CD4-positive, alpha-beta T cell treated with Interleukin-1 beta for 1 hour (primary cell): Measurements from ENCODE around the gene MAP3K14.

ENCODE experiments used
- DNase-seq, 2 donors: peaks; one replicate each; pipeline ENCODE4 v3.0.0-alpha.2; 2020 to 2022

The MAP3K14 gene

DNA sequence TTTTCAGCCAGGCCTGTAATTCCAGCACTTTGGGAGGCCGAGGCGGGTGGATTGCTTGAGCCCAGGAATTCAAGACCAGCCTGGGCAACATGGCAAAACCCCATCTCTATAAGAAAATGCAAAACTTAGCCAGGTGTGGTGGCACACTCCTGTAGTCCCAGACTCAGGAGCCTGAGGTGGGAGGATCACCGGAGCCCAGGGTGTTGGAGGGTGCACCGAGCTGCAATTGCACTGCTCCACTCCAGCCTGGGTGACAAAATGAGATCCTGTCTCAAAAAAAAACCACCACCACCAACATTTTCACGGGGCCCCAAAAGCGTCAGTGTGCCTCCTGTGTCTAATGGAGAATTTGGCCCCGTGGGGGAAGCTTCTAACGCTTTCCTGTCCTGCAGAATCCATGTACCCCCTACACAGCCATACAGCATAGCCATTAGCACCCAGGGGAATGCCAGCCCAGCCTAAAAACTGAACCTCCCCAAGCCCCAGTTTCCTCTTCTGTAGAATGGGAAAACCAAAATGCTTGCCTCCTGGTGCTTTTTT lies 22.2 kb upstream of the MAP3K14 start:
- no peak for DNase-seq

DNA sequence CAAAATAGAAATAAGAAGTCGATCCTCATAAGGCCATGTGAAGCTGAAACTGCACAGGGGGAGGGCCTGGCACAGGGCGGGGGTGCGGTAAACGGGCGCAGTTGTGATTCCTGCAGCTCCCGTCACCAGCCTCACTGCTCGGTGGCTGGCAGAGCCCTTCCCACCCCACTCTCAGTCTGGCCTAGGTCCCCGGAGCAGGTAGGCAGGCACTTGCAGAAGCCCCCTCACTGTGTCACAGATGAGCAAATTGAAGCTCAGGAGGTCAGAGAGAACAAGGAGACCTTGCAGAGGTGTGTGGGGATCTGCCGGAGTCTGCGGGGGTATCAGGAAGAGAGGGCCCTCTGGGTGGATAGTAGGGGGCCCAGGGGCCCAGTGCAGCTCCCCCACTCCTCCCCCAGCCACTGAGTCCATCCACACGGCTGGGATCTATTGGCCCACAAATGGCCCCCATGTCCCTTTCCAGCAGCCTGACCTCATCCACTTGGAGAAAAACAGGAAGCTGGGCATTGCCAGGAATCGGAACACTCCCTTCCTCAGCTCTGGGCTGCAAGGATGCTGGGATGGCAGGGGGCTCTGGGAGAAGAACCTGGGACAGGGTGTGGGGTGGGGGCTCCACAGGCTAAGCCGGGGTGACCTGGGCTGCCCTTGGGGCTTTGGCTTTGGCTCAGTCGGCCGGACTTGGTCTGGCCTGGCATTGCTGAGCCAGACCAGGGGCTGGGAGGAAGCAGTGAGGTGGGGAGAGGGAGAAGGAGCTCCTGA lies 21.4 kb upstream of the MAP3K14 start:
- DNase-seq: no peak

DNA sequence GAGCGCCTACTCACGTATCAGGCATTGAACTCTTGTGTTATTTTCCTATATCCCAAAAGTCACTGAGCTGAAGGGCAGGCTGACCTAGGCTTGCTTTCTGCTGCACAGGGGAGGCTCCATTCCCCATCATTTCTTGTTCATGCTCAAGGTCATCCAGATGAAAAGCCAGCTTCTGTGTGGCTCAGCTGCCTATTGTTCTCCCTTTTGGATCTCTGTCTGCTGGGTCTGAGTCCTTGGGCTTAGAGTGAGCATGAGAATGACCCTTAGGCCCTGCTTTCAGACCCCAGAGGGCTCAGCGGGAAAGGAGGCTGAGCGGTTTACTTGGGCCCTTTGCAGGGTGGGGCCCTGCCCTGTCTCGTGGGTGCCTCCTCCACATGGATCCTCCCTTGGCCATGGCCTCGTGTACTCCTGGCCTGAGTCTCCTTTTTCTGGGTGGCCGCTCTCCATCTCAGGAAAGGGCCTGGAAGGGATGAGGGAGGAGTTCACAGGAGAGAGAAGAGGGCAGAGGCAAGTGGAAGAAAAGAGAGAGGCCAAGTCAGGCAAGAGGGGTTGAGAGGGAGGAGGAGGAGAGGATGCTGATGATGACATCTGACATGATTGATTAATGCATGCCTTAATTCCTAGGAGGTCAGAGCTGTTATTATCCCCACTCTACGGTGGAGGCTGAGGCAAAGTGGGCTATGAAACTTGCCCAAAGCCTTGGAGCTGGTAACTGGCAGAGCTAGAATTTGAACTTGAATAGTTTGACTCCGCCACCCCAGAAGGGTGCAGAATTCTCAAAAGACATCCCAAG lies 19.8 kb upstream of the MAP3K14 start:
- no peak for DNase-seq

DNA sequence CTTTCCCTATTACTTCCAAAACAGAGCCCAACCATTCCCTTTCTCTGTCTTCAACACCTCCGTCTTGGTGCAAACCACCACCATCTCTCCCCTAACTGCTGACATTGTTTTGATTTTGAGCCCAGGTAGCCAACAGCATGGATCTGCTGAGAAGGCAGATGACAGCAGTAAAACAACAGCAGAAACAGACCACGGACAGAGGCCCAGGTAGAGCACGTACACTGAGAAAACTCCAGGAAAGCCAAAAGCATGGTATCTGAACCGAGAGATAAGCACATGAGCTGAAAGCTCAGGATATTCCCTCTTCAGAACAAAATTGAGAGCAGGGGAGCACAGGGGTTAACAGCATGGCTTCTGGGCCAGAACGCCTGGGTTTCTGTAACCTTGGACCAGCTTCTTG lies 18.9 kb upstream of the MAP3K14 start:
- DNase-seq: no peak

DNA sequence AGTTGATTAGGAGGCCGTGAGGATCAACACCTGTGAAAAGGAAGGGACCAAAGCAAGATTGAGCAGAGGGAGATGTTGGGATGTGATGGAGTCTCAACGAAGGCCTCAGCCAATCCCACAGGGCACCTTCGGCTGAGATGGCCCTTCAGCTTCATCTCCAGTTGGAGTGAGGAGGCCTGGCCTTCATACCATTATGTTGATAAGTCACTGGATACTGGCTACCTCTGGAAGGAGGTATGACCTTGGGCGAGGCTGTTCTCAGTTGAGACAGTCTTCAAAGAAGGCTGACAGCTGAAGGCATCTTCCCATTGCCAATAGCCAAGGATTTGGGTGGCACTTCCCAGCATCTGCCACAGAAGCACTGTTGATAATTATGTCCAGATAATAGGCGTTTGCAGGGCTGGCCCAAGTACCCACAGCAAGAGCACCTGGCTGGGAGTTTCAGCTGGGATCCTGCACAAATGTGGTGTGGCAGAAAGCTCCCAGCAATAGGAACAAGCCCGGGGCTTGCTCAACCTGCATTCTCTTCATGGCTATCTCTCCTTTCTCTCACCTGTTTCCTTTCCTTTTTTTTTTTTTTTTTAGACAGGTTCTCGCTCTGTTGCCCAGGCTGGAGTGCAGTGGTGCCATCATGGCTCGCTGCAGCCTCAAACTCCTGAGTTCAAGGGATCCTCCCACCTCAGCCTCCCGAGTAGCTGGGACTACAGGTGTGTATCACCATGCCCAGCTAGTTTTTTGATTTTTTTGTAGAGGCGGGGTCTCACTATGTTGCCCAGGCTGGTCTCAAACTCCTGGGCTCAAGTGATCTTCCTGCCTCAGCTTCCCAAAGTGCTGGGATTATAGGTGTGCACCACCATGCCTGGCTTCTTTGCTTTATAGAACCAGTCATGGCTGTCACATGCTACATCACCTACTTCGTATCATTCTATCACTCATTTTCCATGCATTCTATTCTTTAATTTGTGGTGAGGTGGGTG lies 18.2 kb upstream of the MAP3K14 start:
- DNase-seq: no peak

DNA sequence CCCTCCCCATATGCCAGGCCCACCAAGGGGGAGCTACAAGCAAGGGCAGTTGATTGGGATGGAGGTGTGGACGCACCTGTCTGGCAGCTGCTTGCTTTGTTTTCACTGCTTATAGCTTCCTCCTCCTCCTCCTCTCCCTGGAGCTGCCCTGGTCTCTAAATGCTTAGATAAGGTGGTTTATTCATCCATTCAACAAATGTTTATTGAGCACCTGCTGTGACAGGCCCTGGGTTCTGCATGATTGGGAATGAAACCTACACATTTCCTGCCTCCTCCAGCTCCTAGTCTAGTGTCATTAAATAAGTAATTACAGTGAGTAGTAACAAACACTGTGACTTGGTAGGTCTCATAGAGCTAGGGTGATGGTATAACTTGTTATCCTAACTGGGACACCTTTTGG lies 17.4 kb upstream of the MAP3K14 start:
- no peak for DNase-seq

DNA sequence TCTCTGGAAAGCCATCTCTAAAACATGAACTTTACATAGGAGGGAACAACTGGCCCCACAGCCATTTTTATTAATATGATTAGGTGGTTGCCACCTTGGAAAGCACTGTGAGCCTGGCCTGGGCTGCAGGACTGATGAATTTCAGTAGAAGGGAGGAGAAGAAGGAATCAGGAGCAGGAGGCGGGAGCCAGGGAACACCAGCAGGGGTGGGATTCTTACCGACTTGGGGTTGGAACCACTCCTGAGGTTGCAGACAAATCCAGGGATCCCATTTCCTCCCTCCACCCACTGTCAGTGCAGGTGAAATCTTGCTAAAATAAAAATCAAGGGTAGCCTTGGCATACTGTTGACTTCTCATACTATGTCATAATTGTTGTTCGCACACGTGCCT lies 16.9 kb upstream of the MAP3K14 start:
- DNase-seq: no peak

DNA sequence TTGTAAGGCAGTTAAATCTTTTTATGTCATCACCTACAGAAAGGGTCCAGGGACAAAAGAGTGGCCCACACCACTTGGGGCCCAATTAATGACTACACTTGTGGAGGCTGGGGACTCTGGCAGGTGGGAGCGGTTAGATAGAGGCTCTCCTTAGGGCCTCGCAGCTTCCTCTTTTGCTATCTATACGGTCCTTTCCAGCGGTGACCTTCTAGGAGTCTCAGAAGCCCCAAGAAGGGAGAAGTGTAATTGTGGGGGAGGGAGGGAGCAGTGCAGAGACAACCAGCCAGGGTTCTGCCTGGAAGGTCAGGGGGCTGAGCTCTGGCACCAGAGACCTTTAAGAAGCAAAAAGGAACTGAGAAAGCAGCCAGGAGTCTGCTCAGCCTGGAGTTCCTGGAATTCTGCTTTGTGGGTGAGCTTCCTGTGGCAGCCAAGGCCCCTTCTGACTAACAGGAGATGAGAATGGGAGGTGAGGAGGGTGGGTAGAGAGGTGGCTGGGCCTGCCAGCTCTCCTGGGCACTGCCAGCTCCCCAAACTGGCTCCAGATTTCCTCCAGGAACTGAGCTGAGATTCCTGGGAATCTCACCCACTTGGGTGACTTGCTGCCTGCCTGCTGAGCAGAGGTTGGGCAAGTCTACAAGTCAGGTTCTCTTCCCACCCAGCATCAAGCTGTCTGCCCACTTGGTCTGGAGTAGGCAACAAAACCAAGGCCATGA lies 16.3 kb upstream of the MAP3K14 start:
- peak in 1 of 2 donors; percentile 25 for DNase-seq

DNA sequence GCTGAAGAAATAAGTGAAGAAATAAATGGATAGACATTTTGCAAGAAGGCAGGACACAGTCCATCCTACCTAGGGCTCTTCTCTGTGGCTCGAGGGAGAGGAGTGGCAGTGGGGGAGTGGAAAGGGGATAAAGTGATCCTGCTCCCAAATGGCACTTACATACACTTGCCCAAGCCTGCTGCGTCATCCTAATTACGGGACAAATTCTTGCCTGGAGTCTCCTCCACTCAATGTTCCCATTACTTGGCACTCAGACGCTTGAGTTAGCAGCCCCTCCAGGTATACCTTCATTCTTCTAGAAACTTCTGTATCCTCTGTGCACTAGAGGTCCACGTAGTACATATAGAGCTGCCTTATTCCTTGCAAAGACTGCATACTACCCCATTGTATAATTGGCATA lies 15.7 kb upstream of the MAP3K14 start:
- no peak for DNase-seq

DNA sequence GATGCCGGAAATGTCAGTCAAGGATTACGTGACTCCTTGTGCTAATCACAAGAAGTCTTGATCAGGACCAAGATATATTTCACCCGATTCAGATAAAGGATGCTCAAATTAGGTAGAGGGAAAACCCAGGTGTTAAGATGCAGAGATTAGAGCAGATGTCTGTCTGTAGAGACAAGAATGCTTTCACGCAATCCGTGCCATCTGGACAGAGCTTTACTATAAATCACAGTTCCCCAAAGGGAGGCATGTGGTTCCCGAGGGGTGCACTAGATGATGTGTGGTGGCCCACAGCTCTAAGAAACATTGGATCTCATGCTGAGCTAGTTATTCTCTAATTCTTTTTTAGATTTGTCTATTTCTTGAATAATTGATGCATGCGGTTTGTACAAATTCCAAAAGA lies 9.8 kb upstream of the MAP3K14 start:
- DNase-seq: no peak

DNA sequence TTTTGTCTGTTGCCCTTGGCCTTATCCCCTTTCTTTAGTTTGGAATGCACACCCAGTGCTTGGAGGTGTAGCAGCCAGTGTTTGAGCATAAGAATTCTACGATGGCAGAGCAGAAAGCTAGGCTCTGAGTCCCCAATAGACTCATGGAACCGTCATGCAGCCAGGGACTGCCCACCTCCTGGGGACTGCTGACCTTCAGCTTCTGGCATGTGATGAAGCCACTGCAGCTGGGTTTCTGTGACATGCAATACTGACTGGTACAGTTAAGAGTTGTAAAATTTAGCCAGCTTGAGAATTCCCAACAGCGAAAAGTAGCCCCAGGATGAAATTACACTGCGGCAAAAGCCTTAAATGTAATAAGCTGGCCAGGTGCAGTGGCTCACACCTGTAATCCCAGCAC lies 9.0 kb upstream of the MAP3K14 start:
- no peak for DNase-seq

DNA sequence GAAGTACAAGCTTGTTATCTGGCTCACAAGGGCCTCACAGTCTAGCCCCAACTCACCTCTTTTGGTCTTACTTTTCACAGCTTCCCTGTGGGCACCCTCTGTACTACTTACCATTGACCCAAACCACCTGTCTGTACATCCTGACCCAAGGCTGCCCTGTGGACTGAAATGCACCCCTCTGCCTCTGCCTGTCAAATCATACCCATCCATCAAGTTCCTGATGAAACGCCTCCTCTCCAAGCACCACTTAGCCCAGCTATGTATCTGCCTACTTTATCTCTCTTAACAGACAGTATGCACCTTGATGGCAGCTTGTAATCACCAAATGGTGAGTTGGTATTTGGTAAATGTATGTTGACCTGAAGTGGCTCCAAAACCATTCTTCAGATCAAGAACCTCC lies 7.5 kb upstream of the MAP3K14 start:
- DNase-seq: no peak

DNA sequence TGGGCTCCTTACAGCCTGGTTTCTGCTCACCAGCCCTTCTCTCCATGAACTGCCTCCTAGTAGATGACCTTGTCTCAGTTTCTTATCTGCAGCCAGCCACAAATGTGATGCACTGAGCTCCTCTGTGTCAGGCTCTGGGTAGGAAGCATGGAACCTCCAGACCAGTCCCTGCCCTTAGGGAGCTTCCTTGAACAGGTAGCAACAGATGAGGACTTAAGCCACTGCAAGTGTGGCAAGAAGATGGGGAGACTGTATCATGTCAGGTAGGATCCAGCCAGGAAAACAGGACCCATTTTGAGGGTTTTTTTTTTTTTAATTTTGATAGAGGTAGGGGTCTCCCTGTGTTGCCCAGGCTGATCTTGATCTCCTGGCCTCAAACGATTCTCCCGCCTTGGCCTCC lies 5.3 kb upstream of the MAP3K14 start:
- DNase-seq: no peak

DNA sequence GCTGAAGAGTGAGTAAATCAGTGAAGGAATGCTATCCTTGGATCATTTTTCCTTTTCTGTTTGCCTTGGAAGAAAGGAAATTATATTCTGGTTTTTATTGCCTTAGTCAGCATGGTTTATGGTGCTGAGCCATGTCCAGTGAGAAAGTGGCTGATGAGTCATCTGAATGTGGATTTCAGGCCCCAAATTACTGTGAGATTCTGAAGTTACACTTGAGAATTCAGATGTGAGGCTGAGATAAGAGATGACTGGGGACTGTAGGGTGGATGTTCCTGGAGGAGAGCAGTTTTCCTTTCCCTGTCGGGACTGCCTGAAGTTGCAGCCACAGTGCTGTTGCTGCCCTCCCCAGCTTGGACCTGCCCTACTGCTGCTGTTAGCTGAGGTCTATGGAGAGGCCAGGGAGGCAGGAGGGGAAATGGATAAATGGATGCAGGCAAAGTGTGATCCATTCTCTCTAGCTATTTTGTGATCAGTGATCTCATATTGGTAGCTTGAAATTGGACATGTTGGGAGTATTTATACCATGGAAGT lies 4.2 kb upstream of the MAP3K14 start:
- no peak for DNase-seq

DNA sequence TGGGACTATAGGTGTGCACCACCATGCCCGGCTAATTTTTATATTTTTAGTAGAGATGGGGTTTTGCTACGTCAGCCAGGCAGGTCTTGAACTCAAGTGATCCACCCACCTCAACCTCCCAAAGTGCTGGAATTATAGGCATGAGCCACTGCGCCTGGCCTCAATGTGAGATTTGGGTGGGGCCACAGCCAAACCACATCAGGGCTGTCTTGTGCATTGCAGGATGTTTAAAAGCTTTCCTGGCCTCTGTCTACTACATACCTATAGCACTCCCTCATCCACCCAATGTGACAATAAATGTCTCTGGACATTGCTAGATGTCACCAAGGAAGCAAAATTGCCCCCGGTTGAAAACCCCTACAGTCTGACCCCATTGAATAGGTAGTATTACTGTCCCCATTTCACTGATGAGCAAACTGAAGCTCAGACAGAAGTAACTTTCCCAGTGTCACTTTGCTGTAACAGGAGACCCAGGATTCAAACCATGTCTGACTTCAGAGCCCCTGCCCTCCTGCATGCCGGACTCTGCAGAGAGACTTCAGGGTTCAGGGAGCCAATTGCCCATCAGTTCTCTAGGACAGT lies 3.6 kb upstream of the MAP3K14 start:
- no peak for DNase-seq

DNA sequence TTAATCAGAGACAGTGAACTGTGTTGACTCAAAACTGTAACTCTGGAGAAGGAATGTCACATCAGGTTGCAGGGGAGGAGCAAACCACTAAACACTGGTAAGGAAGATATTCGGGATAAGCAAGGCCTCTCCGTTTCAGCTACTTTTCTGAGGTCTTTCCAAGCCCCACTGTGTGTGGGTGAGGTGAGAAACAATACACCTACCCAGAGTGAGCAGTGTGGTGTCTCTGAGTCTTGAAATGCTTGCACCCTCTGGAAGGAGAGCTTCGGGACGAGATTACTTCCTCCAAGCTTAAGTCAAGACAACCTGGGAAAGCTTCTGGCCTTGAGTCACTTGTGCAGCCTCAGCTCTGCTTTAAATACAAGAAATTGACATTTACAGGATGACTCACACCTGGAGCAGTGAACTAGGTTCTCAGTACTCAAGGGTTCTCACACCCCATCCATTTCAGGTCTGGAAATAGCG lies 2.5 kb upstream of the MAP3K14 start:
- DNase-seq: no peak

DNA sequence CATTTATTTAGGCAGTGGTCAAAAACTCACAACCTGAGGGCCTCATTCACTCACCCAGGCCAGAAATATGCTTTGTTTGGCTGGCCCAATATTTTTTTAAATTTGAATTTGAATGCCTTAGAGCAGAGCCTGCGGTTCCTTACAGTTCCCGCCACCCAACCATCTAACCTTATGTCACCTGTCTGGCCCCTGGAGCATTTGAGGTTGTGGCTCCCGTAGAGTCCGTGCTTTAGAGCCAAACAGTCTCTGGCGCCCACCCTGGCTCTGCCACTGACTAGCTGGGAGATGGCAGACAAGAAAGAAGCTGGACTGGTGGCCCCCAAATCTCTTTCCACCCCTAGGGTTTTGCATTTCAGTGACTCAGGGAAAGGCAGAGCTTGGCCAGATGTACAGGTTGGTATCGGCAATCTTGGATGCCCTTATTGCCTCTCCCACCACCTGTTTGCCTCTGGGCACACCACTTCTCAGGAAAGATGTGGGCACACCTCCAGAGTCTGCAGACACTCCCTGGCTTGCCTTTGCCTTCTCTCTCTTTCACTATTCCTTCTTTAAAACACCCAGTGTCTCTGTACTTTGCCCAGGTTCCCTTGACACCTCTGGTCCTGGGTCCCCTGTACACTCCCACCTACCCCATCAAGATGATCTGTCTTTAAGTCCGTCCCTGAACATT lies 1.9 kb upstream of the MAP3K14 start:
- DNase-seq: no peak

DNA sequence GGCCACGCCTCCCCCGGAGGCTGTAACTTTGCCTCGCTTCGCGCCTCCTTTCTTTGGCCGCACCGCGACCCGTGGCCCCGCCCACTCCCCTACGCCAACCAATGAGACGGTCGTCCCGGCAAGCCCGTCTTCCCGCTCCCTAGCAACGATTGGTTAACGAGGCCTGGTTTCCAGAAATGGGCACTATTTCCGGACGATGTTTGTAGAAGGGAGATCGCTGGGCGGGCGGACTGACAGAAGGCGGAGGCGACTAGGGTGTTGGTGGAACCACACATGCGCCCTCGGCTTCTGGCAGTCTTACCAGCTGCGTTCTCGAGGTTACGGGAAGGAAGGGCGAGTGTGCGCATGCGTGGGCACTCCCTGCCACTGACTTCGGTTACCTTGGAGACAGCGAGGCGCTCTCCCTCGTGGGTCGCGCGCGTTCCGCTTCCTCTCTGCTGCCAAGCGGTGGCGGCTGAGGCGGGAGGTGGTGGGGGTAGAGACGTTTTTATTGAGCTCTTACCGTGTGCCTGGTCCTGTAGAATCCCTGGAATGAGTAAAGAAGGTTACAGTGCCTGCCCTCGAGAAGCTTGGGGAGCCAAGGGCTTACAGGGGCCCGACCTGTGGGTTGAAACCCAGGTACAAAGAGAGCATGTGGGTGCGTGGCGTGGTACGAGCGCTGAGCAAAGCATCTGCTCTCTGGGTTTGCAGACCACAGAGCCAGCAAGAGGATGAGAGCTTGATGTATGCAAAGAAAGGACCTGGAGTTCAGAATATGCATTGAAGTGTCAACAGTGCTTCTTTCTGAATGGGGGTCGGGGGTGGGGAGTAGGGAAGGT lies 500 bp upstream of the MAP3K14 start:
- peak; percentile 100 for DNase-seq

DNA sequence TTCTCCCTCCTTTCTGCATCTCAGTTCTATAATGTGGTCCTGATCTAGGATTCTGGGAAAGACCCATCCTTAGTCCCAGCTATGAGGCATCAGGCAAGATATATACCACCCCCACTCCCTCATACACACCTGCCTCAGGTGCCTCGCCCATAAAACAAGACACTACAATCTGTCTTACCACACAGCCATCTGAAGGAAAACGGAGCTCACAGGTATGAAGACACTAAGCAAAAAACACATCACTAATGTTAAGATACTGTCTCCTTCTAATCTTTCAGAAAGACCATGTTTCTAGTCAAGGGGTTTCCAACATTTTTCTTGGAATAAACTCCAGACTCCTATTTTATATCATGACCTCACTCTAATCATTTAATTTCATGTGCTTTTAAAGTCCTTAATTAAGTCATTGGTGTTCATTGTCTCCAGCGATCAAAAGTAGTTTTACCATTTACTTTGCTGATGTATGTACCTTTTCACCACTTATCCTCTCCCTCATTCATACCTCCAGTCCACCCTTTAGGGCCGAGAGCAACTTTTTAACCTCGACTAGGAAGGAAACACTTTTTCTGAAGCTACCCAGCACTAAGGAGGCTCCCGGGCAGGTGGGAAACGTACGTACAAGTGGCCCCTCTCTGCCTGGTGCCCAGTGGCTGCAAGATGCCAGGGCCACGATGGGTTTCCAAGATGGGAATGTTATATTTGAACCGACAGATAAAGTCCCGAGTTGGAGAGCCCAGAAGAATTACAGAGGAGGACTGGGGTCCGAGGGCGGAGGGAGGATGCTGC lies 979 bp downstream of the MAP3K14 start:
- no peak for DNase-seq
